ENCODE results near the gene MAF. TPM values are rescaled to one million over a fixed set of nuclear protein-coding genes. Genes with fewer than 3 reads are reported as not detected.

Gene MAF
- total and polyA plus RNA-seq, 8 donors: 1.6 to 17.0 (median 3.0) TPM

- Histone ChIP-seq H3K4me3 (no peak overlapping the region), H3K27ac (no peak overlapping the region), H3K27me3 (no peaks in the 10 kb centered on the region), H3K4me1 (no peaks in the 10 kb centered on the region), H3K36me3 (no peaks in the 10 kb centered on the region), H3K9me3 (no peaks in the 10 kb centered on the region)
- no peak for ATAC-seq
- no peak for FAIRE-seq
- WGBS, 2 donors: 90 to 92% methylated on average over 2 of the region's 2 CpGs
- no peak for TF ChIP-seq CTCF (IDR thresholded peaks at IDR 0.05)
- intact Hi-C loops (cut with DNase I): no loop called here
- no peak for DNase-seq
Measured at GRCh38 chr16:79550373-79550772, 50.2 kb downstream of the MAF start.

- TF ChIP-seq CTCF (IDR thresholded peaks at IDR 0.05): no peak
Measured at GRCh38 chr16:79547085-79547484, 53.5 kb downstream of the MAF start.

More at GRCh38 chr16:79547085-79547484, 53.5 kb downstream of the MAF start:
- intact Hi-C loops (cut with DNase I): no loop called here
- no peaks in the 10 kb centered on the region for H3K4me1 ChIP-seq
- no peaks in the 10 kb centered on the region for H3K36me3 ChIP-seq
- H3K27me3 ChIP-seq: no peaks in the 10 kb centered on the region
- H3K4me3 ChIP-seq: no peak overlapping the region
- no peak overlapping the region for H3K27ac ChIP-seq
- DNase-seq (no peak), FAIRE-seq (no peak), ATAC-seq (no peak)
- WGBS, 2 donors: 56 to 64% methylated on average over 6 of the region's 6 CpGs
- no peaks in the 10 kb centered on the region for H3K9me3 ChIP-seq
